Mesodermal cell (in vitro differentiated cells): Measurements from ENCODE around the gene CILP.
"Not testable (repeated sequence)": the region's sequence is repeated elsewhere in the genome, so short reads cannot be mapped to it uniquely, and the experiment has no call there.

Experiments
- H3K27ac ChIP-seq: 2 replicates; pipeline ENCODE4 v1.7.0; 2013; ENCODE audit warnings: mild to moderate bottlenecking, low read depth, low read length, moderate library complexity; ENCODE audit not compliant: severe bottlenecking
- H3K36me3 ChIP-seq: 2 replicates; pipeline ENCODE4 v1.7.1; 2013; ENCODE audit warnings: mild to moderate bottlenecking, low read length, moderate library complexity; ENCODE audit not compliant: control insufficient read depth, insufficient read depth
- H3K4me1 ChIP-seq: one replicate; pipeline ENCODE4 v1.7.1; 2013; ENCODE audit warnings: mild to moderate bottlenecking, low read length; ENCODE audit not compliant: insufficient read depth, control insufficient read depth, poor library complexity, severe bottlenecking
- H3K4me3 ChIP-seq: 2 replicates; pipeline ENCODE4 v1.7.0; 2013; ENCODE audit warnings: low read length, control low read depth, mild to moderate bottlenecking; ENCODE audit not compliant: insufficient read depth, poor library complexity, severe bottlenecking; ENCODE audit errors: extremely low read depth
- H3K9me3 ChIP-seq: 2 replicates; pipeline ENCODE4 v1.7.1; 2013; ENCODE audit warnings: mild to moderate bottlenecking, low read length, moderate library complexity; ENCODE audit not compliant: control insufficient read depth
- WGBS, 2 experiments: methylation state at CpG; one replicate each; pipeline ENCODE4 v1.1.5; 2013; ENCODE audit warnings: missing lambda C conversion rate in 2 of 2; ENCODE audit not compliant: insufficient coverage in 2 of 2; 5-methylcytosine and 5-hydroxymethylcytosine counted together

The CILP gene

GRCh38 chr15:65195548-65195923 lies 15.7 kb downstream of the CILP start:
- H3K4me1 ChIP-seq: no peaks in the 10 kb centered on the region
- H3K27ac ChIP-seq: no peak overlapping the region
- 90 to 95% methylated on average over 4 to 5 of the region's 5 CpGs for WGBS, 2 experiments
- no peak overlapping the region for H3K4me3 ChIP-seq
- H3K9me3 ChIP-seq: no peaks in the 10 kb centered on the region
- H3K36me3 ChIP-seq: no peaks in the 10 kb centered on the region

- H3K9me3 ChIP-seq: no peaks in the 10 kb centered on the region
- 70 to 91% methylated on average over 2 to 4 of the region's 7 CpGs for WGBS, 2 experiments
- H3K4me3 ChIP-seq: no peak overlapping the region
- H3K36me3 ChIP-seq: no peaks in the 10 kb centered on the region
- H3K27ac ChIP-seq: no peak overlapping the region
- no peaks in the 10 kb centered on the region for H3K4me1 ChIP-seq
Measured at GRCh38 chr15:65194826-65195547, 16.3 kb downstream of the CILP start.

GRCh38 chr15:65192016-65192415 lies 19.3 kb downstream of the CILP start:
- WGBS, 2 experiments: 91 to 98% methylated on average over 4 to 5 of the region's 5 CpGs
- no peaks in the 10 kb centered on the region for H3K9me3 ChIP-seq
- H3K27ac ChIP-seq: no peak overlapping the region
- H3K4me1 ChIP-seq: no peaks in the 10 kb centered on the region
- no peak overlapping the region for H3K4me3 ChIP-seq
- no peaks in the 10 kb centered on the region for H3K36me3 ChIP-seq

- Histone ChIP-seq H3K9me3 (no peaks in the 10 kb centered on the region), H3K4me3 (no peak overlapping the region), H3K4me1 (peaks cover 3% of the 10 kb centered on the region), H3K36me3 (no peaks in the 10 kb centered on the region), H3K27ac (no peak overlapping the region)
- 10 to 18% methylated on average over 2 to 3 of the region's 3 CpGs for WGBS, 2 experiments
Measured at GRCh38 chr15:65189102-65189740, 22.1 kb downstream of the CILP start.

GRCh38 chr15:65188472-65188871 lies 22.8 kb downstream of the CILP start:
- not testable (repeated sequence) for H3K4me1 ChIP-seq, H3K9me3 ChIP-seq, H3K36me3 ChIP-seq, H3K27ac ChIP-seq, H3K4me3 ChIP-seq
- 88 to 89% methylated on average over 9 of the region's 9 CpGs for WGBS, 2 experiments

GRCh38 chr15:65184868-65185717 lies 26.2 kb downstream of the CILP start, which contains the start of gene CLPX:
Gene CLPX, minus strand, starts transcription at chr15:65185342. Its CDS starts 189 bp downstream, at chr15:65185153.
- no peaks in the 10 kb centered on the region for H3K9me3 ChIP-seq
- peaks cover 13% of the 10 kb centered on the region for H3K4me1 ChIP-seq
- 0 to 1% methylated on average over 48 to 50 of the region's 70 CpGs for WGBS, 2 experiments
- peak within 1 kb of the TSS; percentile 92 for H3K4me3 ChIP-seq
- peak within 1 kb of the TSS; percentile 81 for H3K27ac ChIP-seq
- peaks cover 20% of the 10 kb centered on the region for H3K36me3 ChIP-seq

- Histone ChIP-seq H3K27ac (peak overlapping the region; percentile 81), H3K4me1 (peaks cover 13% of the 10 kb centered on the region), H3K4me3 (peak overlapping the region; percentile 92), H3K36me3 (peaks cover 27% of the 10 kb centered on the region), H3K9me3 (no peaks in the 10 kb centered on the region)
- 0 to 1% methylated on average over 27 to 28 of the region's 33 CpGs for WGBS, 2 experiments
Measured at GRCh38 chr15:65184305-65184867, 26.9 kb downstream of the CILP start.

GRCh38 chr15:65183865-65184159 lies 27.5 kb downstream of the CILP start:
- Histone ChIP-seq H3K4me1 (peaks cover 13% of the 10 kb centered on the region), H3K9me3 (no peaks in the 10 kb centered on the region), H3K27ac (peak overlapping the region; percentile 81), H3K36me3 (peaks cover 29% of the 10 kb centered on the region), H3K4me3 (peak overlapping the region; percentile 92)
- no CpG with 5 or more reads among the region's 4 CpGs for WGBS, 2 experiments

DNA sequence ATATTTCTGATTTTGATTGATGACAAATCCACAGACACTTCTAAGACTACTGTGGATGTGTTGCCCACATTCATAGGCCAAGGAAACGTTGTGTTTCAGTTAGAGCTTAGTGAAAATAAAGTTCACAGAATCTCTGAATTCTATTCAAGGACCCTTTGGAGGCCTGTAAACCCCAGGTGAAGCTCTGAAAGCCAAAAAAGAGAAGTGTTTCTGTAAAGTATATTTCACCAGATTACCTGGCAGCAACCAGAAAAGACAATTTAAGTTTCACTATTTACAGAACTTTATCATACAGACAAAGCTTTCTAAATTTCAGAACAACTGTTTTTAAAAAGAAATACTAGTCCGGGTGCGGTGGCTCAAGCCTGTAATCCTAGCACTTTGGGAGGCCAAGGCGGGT lies 28.7 kb downstream of the CILP start:
- peaks cover 13% of the 10 kb centered on the region for H3K4me1 ChIP-seq
- H3K9me3 ChIP-seq: no peaks in the 10 kb centered on the region
- 88 to 94% methylated on average over 3 to 4 of the region's 4 CpGs for WGBS, 2 experiments
- H3K27ac ChIP-seq: no peak overlapping the region
- H3K4me3 ChIP-seq: no peak overlapping the region
- peaks cover 38% of the 10 kb centered on the region for H3K36me3 ChIP-seq

- H3K4me3 ChIP-seq, H3K27ac ChIP-seq, H3K9me3 ChIP-seq: not testable (repeated sequence)
- Histone ChIP-seq H3K36me3 (peaks cover 46% of the 10 kb centered on the region), H3K4me1 (peaks cover 13% of the 10 kb centered on the region)
- 97% methylated on average over 7 of the region's 15 CpGs; no CpG with 5 or more reads in 1 of the 2 experiments for WGBS, 2 experiments
Measured at GRCh38 chr15:65181582-65182353, 29.5 kb downstream of the CILP start.
